Loucy (cell line): ENCODE results near the gene KIR3DL3.
A peak's percentile ranks its signal among the peaks of the same experiment; 100 is the strongest.
"Not testable (repeated sequence)": the region's sequence is repeated elsewhere in the genome, so short reads cannot be mapped to it uniquely, and the experiment has no call there.

Source experiments
- H2AFZ ChIP-seq: fragments of 200-600 bp; sonication (generic); 2 replicates; pipeline ENCODE4 v1.6.0; 2016; ENCODE audit warnings: antibody characterized with exemption, mild to moderate bottlenecking, low read length, moderate library complexity
- H3F3A ChIP-seq: fragments of 200-600 bp; 2 replicates; pipeline ENCODE4 v1.6.0; 2016; ENCODE audit warnings: antibody characterized with exemption, low read depth, mild to moderate bottlenecking
- H3K27me3 ChIP-seq: fragments of 200-600 bp; sonication (generic); 2 replicates; pipeline ENCODE4 v1.6.1; 2014; ENCODE audit warnings: low read length, mild to moderate bottlenecking; ENCODE audit not compliant: insufficient read depth, poor library complexity, severe bottlenecking
- H3K36me3 ChIP-seq: fragments of 200-600 bp; sonication (generic); 2 replicates; pipeline ENCODE4 v1.6.1; 2016; ENCODE audit warnings: low read length; ENCODE audit not compliant: insufficient read depth
- H3K4me1 ChIP-seq: fragments of 200-600 bp; sonication (generic); 2 replicates; pipeline ENCODE4 v1.5.1; 2014; ENCODE audit warnings: low read length, mild to moderate bottlenecking; ENCODE audit not compliant: insufficient read depth, poor library complexity, severe bottlenecking
- H3K4me2 ChIP-seq: fragments of 200-600 bp; sonication (generic); 2 replicates; pipeline ENCODE4 v1.6.0; 2014; ENCODE audit warnings: antibody characterized with exemption, low read length, low read depth, mild to moderate bottlenecking; ENCODE audit not compliant: poor library complexity, severe bottlenecking
- H3K4me3 ChIP-seq: fragments of 200-600 bp; sonication (generic); 2 replicates; pipeline ENCODE4 v1.5.1; 2014; ENCODE audit warnings: low read length, mild to moderate bottlenecking, mixed read lengths; ENCODE audit not compliant: poor library complexity, severe bottlenecking
- H3K79me2 ChIP-seq: fragments of 200-600 bp; sonication (generic); 2 replicates; pipeline ENCODE4 v1.6.1; 2014; ENCODE audit warnings: low read length; ENCODE audit not compliant: insufficient read depth
- H3K9ac ChIP-seq: fragments of 200-600 bp; sonication (generic); 2 replicates; pipeline ENCODE4 v1.6.0; 2014; ENCODE audit warnings: mild to moderate bottlenecking, low read depth, low read length, moderate library complexity; ENCODE audit not compliant: poor library complexity, severe bottlenecking
- H3K9me2 ChIP-seq: fragments of 200-600 bp; sonication (generic); replicated peaks from 2 replicates; pipeline ENCODE4 v1.6.1; 2016; ENCODE audit warnings: low read depth, low read length, mixed read lengths
- H3K9me3 ChIP-seq: fragments of 200-600 bp; sonication (generic); 2 replicates; pipeline ENCODE4 v1.6.1; 2014; ENCODE audit warnings: mild to moderate bottlenecking, antibody characterized with exemption, low read length, low read depth; ENCODE audit not compliant: insufficient read depth
- H4K20me1 ChIP-seq: fragments of 200-600 bp; sonication (generic); 2 replicates; pipeline ENCODE4 v1.6.0; 2014; ENCODE audit warnings: antibody characterized with exemption, low read length, mild to moderate bottlenecking; ENCODE audit not compliant: insufficient read depth, poor library complexity, severe bottlenecking
- EZH2phosphoT487 ChIP-seq: fragments of 200-600 bp; IDR thresholded peaks from 2 replicates; pipeline ENCODE4 v1.6.1; 2018; ENCODE audit warnings: antibody characterized with exemption, mild to moderate bottlenecking, moderate library complexity, borderline replicate concordance
- TF ChIP-seq, protein P1 (sequence below): fragments of 200-600 bp; sonication (generic); conservative IDR thresholded peaks from 2 replicates; pipeline ENCODE4 v1.5.1; 2014; ENCODE audit warnings: mild to moderate bottlenecking, antibody characterized with exemption, low read length

Gene KIR3DL3

DNA sequence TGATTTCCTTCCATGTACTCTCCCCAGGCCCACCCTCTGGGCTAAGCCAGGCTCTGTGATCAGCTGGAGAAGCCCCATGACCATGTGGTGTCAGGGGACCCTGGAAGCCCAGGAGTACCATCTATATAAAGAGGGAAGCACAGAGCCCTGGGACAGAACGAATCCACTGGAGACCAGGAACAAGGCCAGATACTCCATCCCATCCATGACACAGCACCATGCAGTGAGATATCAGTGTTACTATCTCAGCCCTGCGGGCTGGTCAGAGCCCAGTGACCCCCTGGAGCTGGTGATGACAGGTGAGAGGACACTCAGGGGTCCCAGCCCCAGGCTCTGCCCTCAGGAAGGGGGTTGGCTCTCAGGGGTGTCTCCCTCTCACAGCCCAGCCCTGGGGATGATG, 27.5 kb upstream of the KIR3DL3 start:
- TF ChIP-seq, protein P1, sequence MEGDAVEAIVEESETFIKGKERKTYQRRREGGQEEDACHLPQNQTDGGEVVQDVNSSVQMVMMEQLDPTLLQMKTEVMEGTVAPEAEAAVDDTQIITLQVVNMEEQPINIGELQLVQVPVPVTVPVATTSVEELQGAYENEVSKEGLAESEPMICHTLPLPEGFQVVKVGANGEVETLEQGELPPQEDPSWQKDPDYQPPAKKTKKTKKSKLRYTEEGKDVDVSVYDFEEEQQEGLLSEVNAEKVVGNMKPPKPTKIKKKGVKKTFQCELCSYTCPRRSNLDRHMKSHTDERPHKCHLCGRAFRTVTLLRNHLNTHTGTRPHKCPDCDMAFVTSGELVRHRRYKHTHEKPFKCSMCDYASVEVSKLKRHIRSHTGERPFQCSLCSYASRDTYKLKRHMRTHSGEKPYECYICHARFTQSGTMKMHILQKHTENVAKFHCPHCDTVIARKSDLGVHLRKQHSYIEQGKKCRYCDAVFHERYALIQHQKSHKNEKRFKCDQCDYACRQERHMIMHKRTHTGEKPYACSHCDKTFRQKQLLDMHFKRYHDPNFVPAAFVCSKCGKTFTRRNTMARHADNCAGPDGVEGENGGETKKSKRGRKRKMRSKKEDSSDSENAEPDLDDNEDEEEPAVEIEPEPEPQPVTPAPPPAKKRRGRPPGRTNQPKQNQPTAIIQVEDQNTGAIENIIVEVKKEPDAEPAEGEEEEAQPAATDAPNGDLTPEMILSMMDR: no peak
- TF ChIP-seq EZH2phosphoT487: no peak
- Histone ChIP-seq H3K79me2 (no peaks in the 10 kb centered on the region), H2AFZ (no peak overlapping the region), H3K4me2 (no peak overlapping the region), H3K4me3 (no peak overlapping the region), H3K4me1 (no peaks in the 10 kb centered on the region), H3F3A (no peaks in the 10 kb centered on the region), H4K20me1 (no peaks in the 10 kb centered on the region), H3K9ac (no peak overlapping the region), H3K9me3 (no peaks in the 10 kb centered on the region), H3K27me3 (no peaks in the 10 kb centered on the region), H3K9me2 (no peaks in the 10 kb centered on the region), H3K36me3 (no peaks in the 10 kb centered on the region)

DNA sequence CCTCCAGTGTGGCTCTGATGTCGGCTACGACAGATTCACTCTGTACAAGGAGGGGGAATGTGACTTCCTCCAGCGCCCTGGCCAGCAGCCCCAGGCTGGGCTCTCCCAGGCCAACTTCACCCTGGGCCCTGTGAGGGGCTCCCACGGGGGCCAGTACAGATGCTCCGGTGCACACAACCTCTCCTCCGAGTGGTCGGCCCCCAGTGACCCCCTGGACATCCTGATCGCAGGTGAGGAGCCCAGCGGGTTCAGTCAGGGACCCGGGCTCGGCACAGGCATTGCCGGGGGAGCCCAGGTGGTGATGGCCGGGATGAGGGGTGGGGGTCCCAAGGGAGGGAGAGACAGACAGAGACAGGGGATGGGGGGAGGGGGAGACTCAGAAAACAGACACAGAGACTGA, 26.5 kb upstream of the KIR3DL3 start:
- H3K4me2 ChIP-seq, H3K4me1 ChIP-seq, H3K36me3 ChIP-seq, H3K9me3 ChIP-seq, H3K9ac ChIP-seq, H3F3A ChIP-seq, H3K9me2 ChIP-seq, H3K27me3 ChIP-seq, H4K20me1 ChIP-seq, H3K79me2 ChIP-seq, H3K4me3 ChIP-seq, H2AFZ ChIP-seq: not testable (repeated sequence)

DNA sequence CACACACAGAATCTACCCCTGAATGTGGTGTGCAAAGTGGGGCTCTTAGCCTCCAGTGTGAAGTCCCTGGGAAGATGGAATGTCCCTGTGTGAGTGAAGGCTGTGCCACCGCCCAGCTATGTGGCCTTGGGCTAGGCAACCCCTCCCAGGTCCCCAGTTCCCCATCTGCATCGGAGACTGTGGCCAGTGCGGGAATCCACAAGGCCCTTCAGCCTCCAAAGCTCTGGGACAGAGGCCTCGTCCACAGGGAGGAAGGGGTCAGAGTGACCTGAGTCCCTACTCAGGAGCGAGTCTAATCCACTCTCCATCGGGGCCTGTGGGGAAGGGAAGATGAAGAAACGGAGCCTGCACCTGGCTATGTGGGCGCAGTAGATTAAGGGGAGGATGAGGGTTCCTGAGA, 19.3 kb upstream of the KIR3DL3 start:
- Histone ChIP-seq H4K20me1 (no peaks in the 10 kb centered on the region), H2AFZ (no peak overlapping the region), H3K4me2 (no peak overlapping the region), H3K9ac (no peak overlapping the region), H3K27me3 (no peaks in the 10 kb centered on the region), H3K9me2 (no peaks in the 10 kb centered on the region), H3K4me3 (no peak overlapping the region), H3K4me1 (peaks cover 14% of the 10 kb centered on the region), H3K9me3 (no peaks in the 10 kb centered on the region), H3K36me3 (no peaks in the 10 kb centered on the region), H3F3A (no peaks in the 10 kb centered on the region), H3K79me2 (no peaks in the 10 kb centered on the region)
- TF ChIP-seq, protein P1: no peak
- TF ChIP-seq EZH2phosphoT487: no peak

DNA sequence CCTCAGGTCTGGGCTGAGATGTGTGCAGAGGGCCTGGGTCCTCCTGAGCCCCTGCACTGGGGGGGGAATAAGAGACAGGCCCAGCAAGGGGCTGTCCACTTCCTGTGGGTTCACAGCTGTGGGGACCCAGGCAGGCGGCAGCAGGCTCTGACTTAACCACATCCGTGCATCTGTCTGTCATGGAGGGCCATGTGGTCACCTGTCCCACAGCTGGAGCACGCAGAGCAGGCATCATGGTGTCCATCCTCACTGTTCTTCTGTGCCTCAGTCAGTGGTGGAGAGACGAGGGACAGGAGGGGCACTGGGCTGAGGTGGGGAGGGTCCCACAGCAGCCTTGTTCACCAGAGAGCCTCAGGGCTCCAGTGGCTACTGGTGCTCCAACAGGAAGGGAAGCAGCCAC, 16.3 kb upstream of the KIR3DL3 start:
- Histone ChIP-seq H3K79me2 (no peaks in the 10 kb centered on the region), H3K9me2 (no peaks in the 10 kb centered on the region), H3K9ac (no peak overlapping the region), H3K4me1 (peaks cover 14% of the 10 kb centered on the region), H3K36me3 (no peaks in the 10 kb centered on the region), H3K4me3 (peak overlapping the region; percentile 22), H4K20me1 (no peaks in the 10 kb centered on the region), H3K4me2 (peak overlapping the region; percentile 59), H3F3A (no peaks in the 10 kb centered on the region), H2AFZ (no peak overlapping the region; the same call in 1 of the 2 replicates), H3K9me3 (no peaks in the 10 kb centered on the region), H3K27me3 (no peaks in the 10 kb centered on the region)
- TF ChIP-seq, protein P1: no peak
- no peak for TF ChIP-seq EZH2phosphoT487
